Urothelium cell line (cell line): ENCODE measurements around the gene TGM3.
"Not testable (repeated sequence)": the region's sequence is repeated elsewhere in the genome, so short reads cannot be mapped to it uniquely, and the experiment has no call there.

Experiments
- DNase-seq: peaks from one replicate; pipeline ENCODE4 v3.0.0; 2011; ENCODE audit warnings: low spot score, mixed read lengths
- FAIRE-seq: peaks from 2 replicates; lab custom pipeline; 2011; peaks lifted over from hg19 to GRCh38; lab: Jason Lieb, UNC

Gene TGM3, protein sequence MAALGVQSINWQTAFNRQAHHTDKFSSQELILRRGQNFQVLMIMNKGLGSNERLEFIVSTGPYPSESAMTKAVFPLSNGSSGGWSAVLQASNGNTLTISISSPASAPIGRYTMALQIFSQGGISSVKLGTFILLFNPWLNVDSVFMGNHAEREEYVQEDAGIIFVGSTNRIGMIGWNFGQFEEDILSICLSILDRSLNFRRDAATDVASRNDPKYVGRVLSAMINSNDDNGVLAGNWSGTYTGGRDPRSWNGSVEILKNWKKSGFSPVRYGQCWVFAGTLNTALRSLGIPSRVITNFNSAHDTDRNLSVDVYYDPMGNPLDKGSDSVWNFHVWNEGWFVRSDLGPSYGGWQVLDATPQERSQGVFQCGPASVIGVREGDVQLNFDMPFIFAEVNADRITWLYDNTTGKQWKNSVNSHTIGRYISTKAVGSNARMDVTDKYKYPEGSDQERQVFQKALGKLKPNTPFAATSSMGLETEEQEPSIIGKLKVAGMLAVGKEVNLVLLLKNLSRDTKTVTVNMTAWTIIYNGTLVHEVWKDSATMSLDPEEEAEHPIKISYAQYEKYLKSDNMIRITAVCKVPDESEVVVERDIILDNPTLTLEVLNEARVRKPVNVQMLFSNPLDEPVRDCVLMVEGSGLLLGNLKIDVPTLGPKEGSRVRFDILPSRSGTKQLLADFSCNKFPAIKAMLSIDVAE

DNA sequence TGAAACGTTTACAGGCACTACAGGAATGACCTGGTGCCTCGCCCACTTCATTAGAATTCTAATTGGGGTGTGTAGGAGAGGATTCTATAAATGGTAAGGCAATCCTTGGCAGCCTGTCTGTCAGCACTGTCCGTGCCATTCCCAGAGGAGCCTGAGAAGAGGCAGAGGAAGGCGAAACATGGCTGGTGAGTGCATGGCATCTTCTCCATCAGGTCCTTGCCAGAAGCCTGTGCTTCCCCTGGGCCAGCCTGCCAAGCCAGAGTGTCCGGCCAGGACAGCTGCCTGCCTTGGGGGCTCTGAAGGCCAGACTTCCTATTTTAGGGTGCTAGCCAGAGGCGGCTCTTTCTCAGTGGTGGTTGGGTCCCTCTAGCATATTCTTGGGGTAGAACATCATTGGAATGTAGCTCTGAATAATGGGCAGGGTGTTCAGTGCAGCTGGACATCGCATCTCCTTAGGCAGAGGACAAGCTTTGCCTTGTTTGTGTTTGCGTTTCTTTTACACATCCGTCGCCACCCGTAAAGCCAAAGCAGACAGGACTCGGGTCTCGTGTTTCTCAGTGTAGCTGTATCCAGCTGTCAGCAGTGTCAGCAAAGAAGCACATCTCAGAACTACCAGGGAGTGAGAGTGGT is at the start of gene TGM3:
TSS of gene TGM3 (plus strand) at position 116 of the 630 bp plus-strand sequence. CDS start at position 179, 63 bp downstream.
- FAIRE-seq (no peak), DNase-seq (no peak)

DNA sequence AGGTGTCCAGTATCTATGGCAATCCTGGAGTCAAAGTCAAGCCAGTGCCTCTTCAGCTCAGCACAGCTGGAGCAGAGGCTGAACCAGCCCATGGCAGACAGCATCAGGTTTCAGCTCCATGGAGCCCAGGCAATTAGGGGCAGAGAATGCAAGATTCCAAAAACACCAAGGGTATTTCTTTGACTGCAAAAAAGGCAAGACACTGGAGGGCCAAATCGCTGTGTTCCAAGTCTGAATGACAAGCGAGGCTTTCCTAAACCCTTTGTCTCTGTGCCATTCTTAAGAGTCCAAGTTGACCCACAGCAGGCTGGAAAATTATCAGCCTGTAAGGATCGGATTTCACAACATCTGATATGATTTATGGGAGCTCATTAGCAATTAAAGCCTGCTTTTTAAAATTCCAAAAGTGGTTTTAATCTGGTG is 49.7 kb upstream of the TGM3 start:
- no peak for DNase-seq
- no peak for FAIRE-seq

DNA sequence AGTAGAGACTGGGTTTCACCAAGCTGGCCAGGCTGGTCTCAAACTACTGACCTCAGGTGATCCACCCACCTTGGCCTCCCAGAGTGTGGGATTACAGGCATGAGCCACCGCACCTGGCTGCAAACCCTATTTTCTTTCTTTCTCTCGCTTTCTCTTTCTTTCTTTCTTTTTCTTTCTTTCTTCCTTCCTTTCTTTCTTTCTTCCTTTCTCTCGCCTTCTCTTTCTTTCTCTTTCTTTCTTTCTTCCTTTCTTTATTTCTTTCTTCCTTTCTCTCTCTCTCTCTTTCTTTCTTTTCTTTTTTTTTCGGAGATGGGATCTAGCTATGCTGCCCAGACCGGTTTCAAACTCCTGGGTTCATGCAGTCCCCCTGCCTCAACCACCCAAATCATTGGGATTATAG is 47.0 kb upstream of the TGM3 start:
- FAIRE-seq (no peak), DNase-seq (no peak)

DNA sequence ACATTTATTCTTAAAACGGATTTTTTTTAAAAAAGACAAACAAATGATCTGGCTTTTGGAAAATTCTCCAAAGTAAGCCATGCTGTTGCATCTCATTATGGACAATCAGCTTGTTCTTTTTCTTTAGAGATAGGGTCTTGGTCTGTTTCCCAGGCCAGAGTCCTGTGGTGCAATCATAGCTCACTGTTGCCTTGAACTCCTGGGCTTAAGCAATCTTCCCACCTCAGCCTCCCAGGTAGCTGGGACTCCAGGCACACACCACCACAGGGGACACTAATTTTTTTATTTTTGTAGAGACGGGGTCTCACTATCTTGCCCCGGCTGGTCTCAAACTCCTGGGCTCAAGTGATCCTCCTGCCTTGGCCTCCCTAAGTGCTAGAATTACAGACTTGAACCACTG is 45.9 kb upstream of the TGM3 start:
- FAIRE-seq = no peak
- no peak for DNase-seq

DNA sequence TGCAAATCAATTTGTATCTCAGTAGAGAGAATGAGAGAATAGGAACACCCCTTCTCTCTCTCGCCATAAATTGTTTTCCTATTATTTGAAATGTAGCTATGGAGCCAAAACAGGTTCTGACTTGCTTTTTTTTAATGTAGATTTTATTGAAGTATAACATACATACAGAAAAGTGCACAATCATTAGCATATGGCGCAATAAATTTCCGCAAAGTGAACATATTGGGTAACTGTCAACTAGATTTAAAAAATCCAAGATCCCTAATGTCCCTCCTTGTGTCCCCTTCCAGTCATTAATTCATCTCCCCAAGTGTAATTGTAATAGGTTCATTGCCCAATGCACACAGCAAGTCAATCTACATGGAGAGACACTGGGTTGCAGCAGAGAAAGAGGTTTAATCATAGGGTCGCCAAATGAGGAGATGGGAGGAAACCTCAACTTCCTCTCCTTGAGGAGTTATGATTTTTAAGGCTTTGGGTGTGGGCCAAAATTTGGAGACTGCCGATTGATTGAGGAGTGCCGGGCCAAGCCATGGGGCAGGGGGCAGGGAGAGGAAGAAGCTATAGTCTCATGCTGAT is 43.3 kb upstream of the TGM3 start:
- DNase-seq (no peak), FAIRE-seq (no peak)

DNA sequence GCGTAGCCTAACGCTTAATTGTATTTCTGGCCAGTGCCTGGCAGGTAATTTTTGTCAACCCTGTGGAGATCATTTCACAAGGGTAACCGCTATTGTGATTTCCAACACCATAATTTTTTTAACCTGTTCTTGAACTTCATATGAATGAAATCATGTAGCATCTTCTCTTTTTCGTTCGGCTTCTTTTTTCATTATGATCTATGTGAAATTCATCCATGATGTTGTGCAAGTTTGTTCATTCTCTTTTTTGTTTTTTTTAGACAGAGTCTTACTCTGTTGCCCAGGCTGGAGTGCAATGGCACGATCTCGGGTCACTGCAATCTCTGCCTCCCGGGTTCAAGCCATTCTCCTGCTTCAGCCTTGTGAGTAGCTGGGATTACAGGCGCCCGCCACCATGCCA is 42.5 kb upstream of the TGM3 start:
- no peak for DNase-seq

DNA sequence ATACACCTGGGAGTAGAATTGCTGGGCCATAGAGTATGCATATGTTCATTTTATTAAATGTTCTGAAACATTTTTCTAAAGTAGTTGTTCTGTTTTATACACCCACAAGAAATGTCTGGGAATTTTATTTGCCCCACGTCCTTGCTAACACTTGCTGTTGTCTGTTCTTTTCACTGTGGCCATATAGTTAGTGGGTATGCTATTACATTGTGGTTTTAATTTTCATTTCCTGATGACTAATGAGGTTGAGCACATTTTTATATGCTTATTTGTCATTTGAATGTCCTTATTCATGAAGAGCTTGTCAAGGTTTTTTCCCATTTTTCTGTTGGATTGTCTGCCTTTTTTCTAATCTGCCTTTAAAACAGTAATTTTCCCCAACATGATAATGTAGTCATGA is 41.5 kb upstream of the TGM3 start:
- DNase-seq (no peak), FAIRE-seq (no peak)

More for the DNA sequence above, 42.5 kb upstream of the TGM3 start:
- no peak for FAIRE-seq

DNA sequence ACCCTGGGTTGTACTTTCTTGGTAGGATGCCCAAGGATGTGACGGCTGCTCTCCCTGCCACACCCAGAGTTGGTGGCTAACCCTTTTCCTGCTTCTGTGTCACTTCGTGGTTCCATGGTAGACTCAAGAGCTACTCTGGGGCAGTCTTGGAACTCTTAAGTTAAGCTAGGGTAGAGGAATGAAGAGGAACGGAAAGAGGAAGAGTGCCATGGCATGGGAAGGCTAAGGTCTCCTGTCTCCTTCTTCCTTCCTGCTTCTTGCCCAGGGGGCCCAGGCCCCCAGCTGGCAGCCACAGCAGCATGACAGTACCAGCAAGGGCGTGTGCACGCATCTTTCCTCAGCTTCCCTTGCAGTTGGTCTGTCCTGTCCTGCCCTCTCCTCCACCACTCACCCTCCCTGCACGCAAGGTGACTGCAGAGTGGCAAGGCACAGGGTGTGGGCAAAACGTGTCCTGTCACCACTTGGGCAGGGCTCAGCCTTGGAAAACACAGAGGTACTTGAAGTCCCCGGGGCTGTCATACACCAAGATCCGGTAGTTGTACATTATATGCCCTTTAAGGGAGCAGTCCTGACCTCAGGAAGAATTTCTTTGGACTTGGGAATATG is 39.8 kb upstream of the TGM3 start:
- DNase-seq = no peak
- FAIRE-seq = no peak

DNA sequence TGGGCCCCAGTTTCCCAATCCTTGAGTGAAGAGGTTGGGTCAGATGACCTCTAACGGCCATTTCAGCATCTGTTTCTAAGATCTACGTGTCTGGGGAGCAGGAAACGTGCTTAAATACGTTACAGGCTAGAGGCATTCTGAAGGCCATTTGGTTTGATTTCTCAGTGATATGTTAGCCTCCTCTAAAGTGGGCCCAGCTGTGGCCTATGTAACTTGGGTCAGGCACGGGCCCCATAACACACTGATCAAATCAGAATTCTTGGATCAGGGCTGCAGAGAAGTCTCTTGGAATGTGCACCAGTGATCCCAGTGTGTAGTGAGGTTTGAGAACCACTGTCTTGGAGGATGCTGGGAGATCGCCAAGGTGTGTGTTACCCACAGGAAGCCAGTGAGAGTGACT is 36.1 kb upstream of the TGM3 start:
- DNase-seq = no peak
- FAIRE-seq = no peak

DNA sequence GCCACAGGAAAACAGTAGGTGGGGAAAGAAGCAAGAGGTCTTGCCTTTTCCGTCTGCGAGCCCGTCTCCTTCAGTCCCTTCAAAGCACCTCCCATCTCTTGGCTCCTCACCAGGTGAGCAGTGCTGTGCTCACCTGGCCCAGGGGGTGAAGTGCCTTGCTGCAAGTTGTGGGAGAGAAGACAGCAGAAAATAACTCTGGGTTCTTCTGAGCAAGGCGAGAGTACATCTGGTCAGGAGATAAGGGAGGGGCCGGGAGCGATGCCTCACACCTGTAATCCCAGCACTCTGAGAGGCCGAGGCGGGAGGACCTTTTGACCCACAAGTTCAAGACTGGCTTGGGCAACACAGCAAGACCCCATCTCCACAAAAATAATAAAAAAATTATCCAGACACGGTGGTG is 35.6 kb upstream of the TGM3 start:
- no peak for DNase-seq
- no peak for FAIRE-seq

DNA sequence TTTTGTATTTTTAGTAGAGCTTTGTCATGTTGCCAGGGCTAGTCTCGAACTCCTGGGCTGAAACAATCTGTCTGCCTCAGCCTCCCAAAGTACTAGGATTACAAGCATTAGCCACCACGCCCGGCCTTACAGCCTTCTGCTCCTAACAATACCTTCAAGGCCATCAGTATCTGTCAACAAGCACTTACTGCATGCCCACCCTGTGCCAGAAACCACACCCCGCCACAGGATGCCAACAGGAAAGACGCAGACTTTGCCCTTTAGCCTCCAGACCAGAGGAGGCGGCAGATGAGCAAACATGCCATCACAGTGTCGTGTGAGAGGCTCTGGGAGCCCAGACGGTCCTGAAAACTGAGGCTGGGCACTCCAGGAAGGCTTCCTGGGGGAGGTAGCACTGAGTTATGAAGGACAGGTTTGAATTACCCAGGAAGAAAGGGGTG is 34.7 kb upstream of the TGM3 start:
- no peak for DNase-seq
- no peak for FAIRE-seq

DNA sequence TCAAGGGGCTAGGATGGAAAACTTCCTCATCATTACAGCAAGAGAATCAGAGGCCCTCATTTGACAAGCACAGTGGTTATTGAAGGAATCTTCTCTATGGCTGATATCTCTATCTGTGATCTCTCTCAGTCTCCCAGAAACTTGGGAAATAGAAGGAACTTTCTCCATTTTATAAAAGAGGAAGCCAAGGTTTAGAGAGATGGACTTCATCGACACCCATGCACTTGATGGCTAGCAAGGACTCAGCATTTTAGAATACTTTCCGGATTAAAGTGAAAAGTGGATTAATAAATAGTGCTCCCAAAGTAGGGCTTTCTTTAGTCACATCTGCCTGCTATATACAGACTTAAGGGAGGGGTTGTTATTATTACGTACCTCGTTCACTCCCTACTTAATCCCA is 34.2 kb upstream of the TGM3 start:
- DNase-seq = no peak
- no peak for FAIRE-seq

DNA sequence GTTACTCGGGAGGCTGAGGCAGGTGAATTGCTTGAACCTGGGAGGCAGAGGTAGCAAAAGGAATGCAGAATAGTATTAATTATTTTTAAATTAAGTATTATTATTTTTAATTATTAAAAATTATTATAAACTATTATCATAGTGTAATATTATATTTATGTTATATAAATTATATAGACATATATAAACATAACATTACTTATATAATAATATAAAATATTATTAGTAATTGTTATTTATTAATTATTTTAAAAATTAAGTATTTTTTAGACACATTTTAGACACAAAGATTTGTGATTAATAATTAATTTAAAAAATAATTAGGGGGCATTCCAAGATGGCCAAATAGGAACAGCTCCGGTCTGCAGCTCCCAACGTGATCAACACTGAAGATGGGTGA is 31.7 kb upstream of the TGM3 start:
- DNase-seq (no peak), FAIRE-seq (no peak)

DNA sequence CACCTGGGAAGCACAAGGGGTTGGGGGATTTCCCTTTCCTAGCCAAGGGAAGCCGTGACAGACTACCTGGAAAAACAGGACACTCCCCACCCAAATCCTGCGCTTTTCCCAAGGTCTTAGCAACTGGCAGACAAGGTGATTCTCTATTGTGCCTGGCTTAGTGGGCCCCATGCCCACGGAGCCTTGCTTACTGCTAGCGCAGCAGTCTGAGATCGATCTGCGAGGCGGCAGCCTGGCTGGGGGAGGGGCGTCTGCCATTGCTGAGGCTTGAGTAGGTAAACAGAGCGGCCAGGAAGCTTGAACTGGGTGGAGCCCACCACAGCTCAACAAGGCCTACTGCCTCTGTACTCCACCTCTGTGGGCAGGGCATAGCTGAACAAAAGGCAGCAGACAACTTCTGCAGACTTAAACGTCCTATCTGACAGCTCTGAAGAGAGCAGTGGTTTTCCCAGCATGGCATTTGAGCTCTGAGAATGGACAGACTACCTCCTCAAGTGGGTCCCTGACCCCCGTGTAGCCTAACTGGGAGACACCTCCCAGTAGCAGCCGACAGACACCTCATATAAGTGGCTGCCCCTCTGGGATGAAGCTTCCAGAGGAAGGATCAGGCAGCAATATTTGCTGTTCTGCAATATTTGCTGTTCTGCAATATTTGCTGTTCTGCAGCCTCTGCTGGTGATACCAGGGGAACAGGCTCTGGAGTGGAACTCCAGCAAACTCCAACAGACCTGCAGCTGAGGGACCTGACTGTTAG is 31.0 kb upstream of the TGM3 start:
- DNase-seq, FAIRE-seq: not testable (repeated sequence)

DNA sequence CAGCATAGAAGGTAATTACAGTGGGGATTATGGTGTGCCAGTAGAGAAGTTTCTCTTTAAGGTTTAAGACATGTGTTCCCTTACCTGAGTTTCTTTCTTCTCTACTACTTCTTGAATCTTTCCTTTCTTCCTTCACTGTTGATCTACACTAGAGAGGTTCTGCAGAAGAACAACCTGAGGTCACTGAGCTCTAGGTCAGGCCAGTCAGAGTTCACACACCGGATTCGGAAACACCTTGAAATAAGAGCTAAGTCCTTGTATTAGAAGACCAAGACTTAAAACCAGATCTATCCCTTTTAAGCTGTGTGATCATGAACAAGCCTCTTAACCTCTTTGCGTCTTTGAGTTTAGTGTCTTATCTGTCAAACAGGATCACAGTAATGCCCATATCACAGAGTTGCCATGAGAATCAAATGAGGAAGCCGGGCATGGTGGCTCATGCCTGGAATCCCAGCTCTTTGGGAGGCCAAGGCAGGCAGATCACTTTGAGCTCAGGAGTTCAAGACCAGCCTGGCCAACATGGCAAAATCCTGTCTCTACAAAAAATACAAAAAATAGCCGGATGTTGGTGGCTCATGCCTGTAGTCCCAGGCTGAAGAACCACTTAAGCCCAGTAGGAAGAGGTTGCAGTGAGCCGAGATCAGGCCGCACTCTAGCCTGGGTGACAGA is 22.0 kb upstream of the TGM3 start:
- DNase-seq (no peak), FAIRE-seq (no peak)

DNA sequence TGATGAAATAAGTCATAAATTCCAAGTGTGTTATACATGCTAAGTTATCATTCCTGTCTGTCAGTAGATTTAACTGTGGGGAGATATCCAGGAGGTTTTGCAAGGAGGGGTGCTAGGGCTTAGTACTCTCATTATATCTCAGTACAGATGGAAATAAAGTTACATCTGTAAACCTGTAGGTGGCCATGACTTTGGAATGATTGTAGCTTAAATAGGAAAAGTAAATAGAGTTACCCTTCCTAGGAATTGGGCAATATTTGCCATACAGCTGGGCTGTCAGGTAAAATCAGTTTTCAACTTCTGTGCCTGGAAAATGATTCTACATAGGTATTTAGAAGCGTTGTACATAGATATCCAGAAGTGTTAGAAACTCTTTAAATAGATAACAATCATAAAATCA is 19.8 kb upstream of the TGM3 start:
- FAIRE-seq (no peak), DNase-seq (no peak)

DNA sequence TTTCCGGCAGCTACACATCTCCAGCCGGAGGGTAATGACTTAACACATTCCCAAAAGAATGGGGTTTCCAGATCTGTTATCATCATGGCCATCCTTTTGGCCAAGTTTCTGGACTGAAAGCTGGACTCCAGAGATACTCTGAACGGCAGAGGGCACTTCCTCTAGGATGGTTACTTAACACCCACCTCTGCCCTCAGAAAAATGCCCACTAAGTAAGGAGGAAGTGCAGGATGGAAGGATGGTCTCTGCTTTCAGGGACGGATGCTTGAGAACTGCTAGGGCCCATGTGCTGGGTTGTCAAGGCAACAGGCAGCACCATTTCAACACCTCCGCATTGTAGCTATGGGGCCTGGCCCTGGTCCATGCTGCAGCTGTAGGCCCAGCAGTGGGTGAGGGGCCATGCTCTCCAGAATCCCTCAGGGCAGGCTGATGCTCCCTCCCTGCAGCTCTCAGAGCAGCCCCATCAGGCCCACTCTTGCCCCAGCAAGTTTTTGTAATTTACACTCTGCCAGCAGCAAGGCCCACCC is 16.5 kb upstream of the TGM3 start:
- DNase-seq (no peak), FAIRE-seq (no peak)

DNA sequence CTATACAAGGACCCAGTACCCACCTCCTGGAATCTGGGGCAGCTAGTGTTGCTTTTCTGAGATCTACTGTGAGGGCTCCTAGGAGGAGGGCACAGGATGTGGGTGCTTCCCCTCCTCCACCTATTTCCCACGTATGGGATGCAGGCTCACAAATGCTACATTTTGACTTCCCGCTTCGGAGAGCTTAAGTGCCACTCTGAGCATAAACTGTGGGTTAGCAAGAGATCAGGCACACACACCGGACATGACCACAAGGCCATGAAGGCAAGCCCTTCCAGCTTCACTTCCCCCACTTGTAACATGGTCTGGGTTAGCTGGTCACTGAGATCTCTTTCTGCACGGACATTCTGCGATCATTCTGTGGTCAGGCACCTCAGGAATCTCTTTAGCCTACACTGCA is 15.7 kb upstream of the TGM3 start:
- FAIRE-seq (no peak), DNase-seq (no peak)

DNA sequence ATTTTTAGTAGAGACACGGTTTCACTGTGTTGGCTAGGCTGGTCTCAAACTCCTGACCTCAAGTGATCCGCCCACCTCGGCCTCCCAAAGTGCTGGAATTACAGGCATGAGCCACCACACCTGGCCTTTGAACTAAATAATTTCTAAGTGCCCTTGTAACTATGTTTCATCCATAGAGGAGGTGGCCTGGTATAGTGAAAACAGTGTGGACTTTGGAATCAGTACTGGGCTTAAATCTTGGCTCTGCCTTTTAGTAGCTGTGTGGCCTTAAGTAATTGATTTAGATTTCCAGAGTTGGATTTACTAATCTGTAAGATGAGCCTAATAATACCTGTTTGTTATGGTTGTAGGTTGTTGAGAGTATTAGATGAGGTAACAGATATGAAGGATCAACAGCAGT is 14.2 kb upstream of the TGM3 start:
- FAIRE-seq (no peak), DNase-seq (no peak)

DNA sequence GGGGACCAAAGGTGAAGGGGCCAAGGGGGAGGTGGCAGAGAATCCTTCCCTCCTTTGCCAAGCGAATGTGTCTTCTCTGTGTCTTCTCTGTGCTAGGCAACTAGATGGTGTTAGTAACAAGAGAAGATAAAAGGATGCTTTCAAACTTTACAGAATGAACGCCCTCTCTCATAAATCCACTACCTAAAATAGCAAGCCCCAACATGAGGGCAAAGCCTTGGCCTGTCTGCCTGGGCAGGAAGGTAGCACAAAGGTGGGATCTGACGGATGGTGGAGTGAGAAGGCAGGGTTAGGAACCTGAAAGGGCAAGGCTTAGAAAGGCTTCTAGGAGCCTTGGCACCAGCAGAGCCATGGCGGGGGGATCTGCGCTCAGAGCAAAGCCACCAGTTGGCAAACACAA is 13.6 kb upstream of the TGM3 start:
- DNase-seq (no peak), FAIRE-seq (no peak)
